HepG2 (cell line): ENCODE results near the gene CSK. TPM values are rescaled to one million over a fixed set of nuclear protein-coding genes. Genes with fewer than 3 reads are reported as not detected.

Experiments
- ATAC-seq: fragments of 200-7000 bp; cut with Tn5 transposase; 3 replicates; pipeline ENCODE4 v1.9.1; 2020; ENCODE audit warnings: mild to moderate bottlenecking, moderate library complexity
- BruUV-seq: library from RNA; stranded (reverse); fragments of 400-500 nt; replicated peaks from 2 replicates; lab custom pipeline; 2021; lab: Mats Ljungman, UMichigan
- CTCF ChIA-PET: fragments of 300-600 bp; formaldehyde crosslinking; extraction: SDS; loops from one replicate; lab custom pipeline; 2021; ENCODE audit warnings: low total read pairs, inconsistent platforms, low intra/inter-chr PET ratio; lab: Yijun Ruan, JAX
- POLR2A ChIA-PET: fragments of 350-600 bp; sonication (Branson Sonifier 250); formaldehyde crosslinking; loops from one replicate; lab custom pipeline; 2020; ENCODE audit warnings: antibody characterized with exemption, inconsistent platforms; lab: Yijun Ruan, JAX
- DNase-seq: peaks from one replicate; pipeline ENCODE4 v3.0.0-alpha.2; 2015; ENCODE audit warnings: low spot score
- FAIRE-seq: peaks from 3 replicates; lab custom pipeline; 2011; peaks lifted over from hg19 to GRCh38; lab: Jason Lieb, UNC
- H2AFZ ChIP-seq: one replicate; pipeline ENCODE4 v1.6.1; 2011; ENCODE audit warnings: low read length, inconsistent platforms
- H3K27ac ChIP-seq: fragments of 300-600 bp; 3 replicates; pipeline ENCODE4 v1.8.0; 2011; ENCODE audit warnings: mixed run types, mild to moderate bottlenecking, mixed read lengths, low read length, inconsistent platforms; ENCODE audit not compliant: insufficient read depth; ENCODE audit errors: extremely low read length
- H3K27me3 ChIP-seq, 2 experiments: fragments of 200-600 bp in 1 of 2; 2 replicates in 1 of 2; 3 replicates in 1 of 2; pipeline versions ENCODE4 v1.6.0 to v1.8.0; 2011; ENCODE audit warnings: low read length in 2 of 2, mild to moderate bottlenecking in 2 of 2, moderate library complexity in 2 of 2, inconsistent platforms in 1 of 2; ENCODE audit not compliant: insufficient read depth in 2 of 2, control insufficient read depth in 1 of 2
- H3K36me3 ChIP-seq, 2 experiments: fragments of 200-600 bp in 1 of 2; replicated peaks in 1 of 2; 2 replicates in 1 of 2; 3 replicates in 1 of 2; pipeline versions ENCODE4 v1.5.1 to v1.8.0; 2011; ENCODE audit warnings: low read length in 2 of 2, inconsistent platforms in 1 of 2; ENCODE audit not compliant: insufficient read depth in 2 of 2, control insufficient read depth in 1 of 2
- H3K4me1 ChIP-seq: 2 replicates; pipeline ENCODE4 v1.5.1; 2012; ENCODE audit warnings: low read length, inconsistent platforms; ENCODE audit not compliant: insufficient read depth
- H3K4me2 ChIP-seq: 2 replicates; pipeline ENCODE4 v1.6.0; 2011; ENCODE audit warnings: low read depth, low read length, inconsistent platforms
- H3K4me3 ChIP-seq, 3 experiments: fragments of 200-600 bp in 1 of 3; sonication (generic), shearing (Covaris generic) in 1 of 3; replicated peaks in 1 of 3; 2 replicates each; pipeline ENCODE4 v1.5.1; 2011 to 2016; ENCODE audit warnings: low read length in 3 of 3, inconsistent platforms in 2 of 3, low read depth in 2 of 3, mild to moderate bottlenecking in 2 of 3, control low read depth in 1 of 3, mixed read lengths in 1 of 3; ENCODE audit not compliant: insufficient read depth in 1 of 3
- H3K79me2 ChIP-seq: one replicate; pipeline ENCODE4 v1.6.1; 2011; ENCODE audit warnings: low read length, inconsistent platforms; ENCODE audit not compliant: insufficient read depth
- H3K9ac ChIP-seq: 2 replicates; pipeline ENCODE4 v1.6.0; 2011; ENCODE audit warnings: mild to moderate bottlenecking, low read depth, low read length, inconsistent platforms; ENCODE audit not compliant: insufficient read depth
- H3K9me3 ChIP-seq: 2 replicates; pipeline ENCODE4 v1.5.1; 2012; ENCODE audit warnings: mild to moderate bottlenecking, low read length
- H4K20me1 ChIP-seq: 2 replicates; pipeline ENCODE4 v1.6.0; 2011; ENCODE audit warnings: inconsistent platforms, mild to moderate bottlenecking, low read length, moderate library complexity; ENCODE audit not compliant: insufficient read depth
- ZBTB38 ChIP-seq: sonication (generic); formaldehyde crosslinking; IDR thresholded peaks from 2 replicates; pipeline ENCODE4 v1.5.1; 2020; ENCODE audit warnings: mild to moderate bottlenecking, missing genetic modification reagents
- WGBS: methylation state at CpG from one replicate; pipeline ENCODE4 v1.1.6; 2017; ENCODE audit warnings: low lambda C conversion rate; 5-methylcytosine and 5-hydroxymethylcytosine counted together
- in situ Hi-C: cut with HindIII; loops from 2 replicates; pipeline ENCODE4 v1.10.0; 2017; ENCODE audit warnings: low pct_unique_long_range_greater_than_20kb; ENCODE audit not compliant: extremely low pct_ligation_motif_present
- intact Hi-C: fragments of 100-400 bp; cut with micrococcal nuclease; formaldehyde crosslinking; loops from one replicate; pipeline ENCODE4 v1.10.0; 2022; ENCODE audit not compliant: unreplicated experiment
- polyA plus RNA-seq, 8 experiments: library from polyadenylated mRNA; depleted of rRNA in 3 of 8; stranded (reverse) in 7 of 8; unstranded in 1 of 8; fragments of >200 nt; fragmentation: Illumina TruSeq in 4 of 8; extraction: Trizol in 4 of 8; gene quantifications; 2 replicates each; pipeline versions ENCODE4 v1.2.1 to v1.2.3, GENCODE V29; 2011 to 2016; ENCODE audit warnings: low read depth in 4 of 8, missing spikeins in 1 of 8, mixed read lengths in 1 of 8; ENCODE audit not compliant: insufficient read depth in 1 of 8
- total RNA-seq, 5 experiments: library from RNA; depleted of rRNA; stranded (reverse); fragments of >200 nt; fragmentation: Illumina TruSeq; extraction: Trizol; gene quantifications; 2 replicates each; pipeline ENCODE4 v1.2.3, GENCODE V29; 2016; ENCODE audit warnings: low read depth in 1 of 5
- TF ChIP-seq, protein P1 (sequence below): IDR thresholded peaks from 2 replicates; pipeline ENCODE4 v1.6.1; 2016; ENCODE audit warnings: low read depth, missing genetic modification reagents, missing compliant biosample characterization

Gene CSK
- total and polyA plus RNA-seq, 2 of the 13 experiments (the other 11 are each of a cell fraction or from before 2014, with no cell fraction given), result 12.5 to 21.3 TPM

DNA sequence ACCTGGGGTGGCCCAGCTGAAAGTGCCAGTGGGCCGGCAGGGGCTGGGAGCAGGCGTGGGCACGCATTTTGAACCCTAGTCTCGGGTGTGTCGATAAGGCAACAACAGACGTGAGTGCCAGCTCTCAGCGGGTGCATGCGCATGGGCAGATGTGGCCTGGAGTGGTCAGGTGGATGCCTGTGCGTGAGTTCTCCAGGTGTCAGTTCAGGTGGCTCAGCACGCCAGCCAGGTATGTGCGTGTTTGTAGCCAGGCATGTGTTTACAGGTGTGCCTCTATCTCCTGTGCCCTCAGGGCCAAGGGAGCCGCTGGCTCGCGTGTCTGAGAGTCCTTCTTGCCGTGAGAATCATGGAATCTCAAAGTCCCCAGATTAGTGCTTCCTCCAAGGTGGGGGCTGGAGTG, 18.5 kb upstream of the CSK start:
- in situ Hi-C loops, result no loop called here
- no peak for FAIRE-seq
- no TSS peak for BruUV-seq

More for the DNA sequence above, 18.5 kb upstream of the CSK start:
- Histone ChIP-seq H3K27me3 (no peaks in the 10 kb centered on the region), H4K20me1 (no peaks in the 10 kb centered on the region), H3K9me3 (no peaks in the 10 kb centered on the region), H3K4me1 (peaks cover 24% of the 10 kb centered on the region), H3K9ac (no peak overlapping the region), H3K27ac (no peak overlapping the region), H2AFZ (no peak overlapping the region), H3K79me2 (no peaks in the 10 kb centered on the region), H3K4me2 (no peak overlapping the region), H3K36me3 (no peaks in the 10 kb centered on the region), H3K4me3 (no peak overlapping the region)
- ATAC-seq, result no peak
- intact Hi-C loops, result loop anchor here (10.0 kb wide), 1 partner anchor 59 kb away; no protein-coding TSS in a partner anchor
- 0 out of 2 replicates have a peak, but pooled peaks have one; percentile 17 for TF ChIP-seq ZBTB38 (CRISPR knock-in tag)
- TF ChIP-seq, protein P1, sequence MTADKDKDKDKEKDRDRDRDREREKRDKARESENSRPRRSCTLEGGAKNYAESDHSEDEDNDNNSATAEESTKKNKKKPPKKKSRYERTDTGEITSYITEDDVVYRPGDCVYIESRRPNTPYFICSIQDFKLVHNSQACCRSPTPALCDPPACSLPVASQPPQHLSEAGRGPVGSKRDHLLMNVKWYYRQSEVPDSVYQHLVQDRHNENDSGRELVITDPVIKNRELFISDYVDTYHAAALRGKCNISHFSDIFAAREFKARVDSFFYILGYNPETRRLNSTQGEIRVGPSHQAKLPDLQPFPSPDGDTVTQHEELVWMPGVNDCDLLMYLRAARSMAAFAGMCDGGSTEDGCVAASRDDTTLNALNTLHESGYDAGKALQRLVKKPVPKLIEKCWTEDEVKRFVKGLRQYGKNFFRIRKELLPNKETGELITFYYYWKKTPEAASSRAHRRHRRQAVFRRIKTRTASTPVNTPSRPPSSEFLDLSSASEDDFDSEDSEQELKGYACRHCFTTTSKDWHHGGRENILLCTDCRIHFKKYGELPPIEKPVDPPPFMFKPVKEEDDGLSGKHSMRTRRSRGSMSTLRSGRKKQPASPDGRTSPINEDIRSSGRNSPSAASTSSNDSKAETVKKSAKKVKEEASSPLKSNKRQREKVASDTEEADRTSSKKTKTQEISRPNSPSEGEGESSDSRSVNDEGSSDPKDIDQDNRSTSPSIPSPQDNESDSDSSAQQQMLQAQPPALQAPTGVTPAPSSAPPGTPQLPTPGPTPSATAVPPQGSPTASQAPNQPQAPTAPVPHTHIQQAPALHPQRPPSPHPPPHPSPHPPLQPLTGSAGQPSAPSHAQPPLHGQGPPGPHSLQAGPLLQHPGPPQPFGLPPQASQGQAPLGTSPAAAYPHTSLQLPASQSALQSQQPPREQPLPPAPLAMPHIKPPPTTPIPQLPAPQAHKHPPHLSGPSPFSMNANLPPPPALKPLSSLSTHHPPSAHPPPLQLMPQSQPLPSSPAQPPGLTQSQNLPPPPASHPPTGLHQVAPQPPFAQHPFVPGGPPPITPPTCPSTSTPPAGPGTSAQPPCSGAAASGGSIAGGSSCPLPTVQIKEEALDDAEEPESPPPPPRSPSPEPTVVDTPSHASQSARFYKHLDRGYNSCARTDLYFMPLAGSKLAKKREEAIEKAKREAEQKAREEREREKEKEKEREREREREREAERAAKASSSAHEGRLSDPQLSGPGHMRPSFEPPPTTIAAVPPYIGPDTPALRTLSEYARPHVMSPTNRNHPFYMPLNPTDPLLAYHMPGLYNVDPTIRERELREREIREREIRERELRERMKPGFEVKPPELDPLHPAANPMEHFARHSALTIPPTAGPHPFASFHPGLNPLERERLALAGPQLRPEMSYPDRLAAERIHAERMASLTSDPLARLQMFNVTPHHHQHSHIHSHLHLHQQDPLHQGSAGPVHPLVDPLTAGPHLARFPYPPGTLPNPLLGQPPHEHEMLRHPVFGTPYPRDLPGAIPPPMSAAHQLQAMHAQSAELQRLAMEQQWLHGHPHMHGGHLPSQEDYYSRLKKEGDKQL (CRISPR knock-in tag), result no peak
- no peak for DNase-seq
- 52% methylated on average over 8 of the region's 15 CpGs for WGBS
- CTCF ChIA-PET, result no interaction called here
- POLR2A ChIA-PET, result interaction anchor here (1.3 kb wide), 1 partner anchor 33 kb away, joined by 3 read pairs; no protein-coding TSS in a partner anchor
